WTC11 (cell line): ENCODE measurements around the gene R3HDM4.

Experiments used
- ATF2 ChIP-seq: sonication (generic); formaldehyde crosslinking; IDR thresholded peaks from 2 replicates; pipeline ENCODE4 v1.8.1; 2022; ENCODE audit warnings: low read depth, missing genetic modification reagents, borderline replicate concordance
- CREB1 ChIP-seq: sonication (generic); formaldehyde crosslinking; IDR thresholded peaks from 2 replicates; pipeline ENCODE4 v1.8.0; 2023; ENCODE audit warnings: mild to moderate bottlenecking, missing genetic modification reagents
- CTCF ChIP-seq: fragments of 200-600 bp; IDR thresholded peaks from 2 replicates; pipeline ENCODE4 v1.8.0; 2022; ENCODE audit warnings: antibody characterized with exemption
- HMGXB4 ChIP-seq: sonication (generic); formaldehyde crosslinking; IDR thresholded peaks from 2 replicates; pipeline ENCODE4 v1.8.1; 2023; ENCODE audit warnings: mild to moderate bottlenecking, moderate library complexity, missing genetic modification reagents
- SP1 ChIP-seq: sonication (generic); formaldehyde crosslinking; conservative IDR thresholded peaks from 2 replicates; pipeline ENCODE4 v1.8.1; 2022; ENCODE audit warnings: missing genetic modification reagents
- TEAD4 ChIP-seq: sonication (generic); formaldehyde crosslinking; IDR thresholded peaks from 2 replicates; pipeline ENCODE4 v1.8.0; 2022; ENCODE audit warnings: mild to moderate bottlenecking, missing genetic modification reagents
- ZNF263 ChIP-seq: sonication (generic); formaldehyde crosslinking; IDR thresholded peaks from 2 replicates; pipeline ENCODE4 v1.8.1; 2022; ENCODE audit warnings: low read depth, mild to moderate bottlenecking, moderate library complexity, missing genetic modification reagents
- ZNF317 ChIP-seq: sonication (generic); formaldehyde crosslinking; IDR thresholded peaks from 2 replicates; pipeline ENCODE4 v1.8.1; 2023; ENCODE audit warnings: low read depth, mild to moderate bottlenecking, moderate library complexity, missing genetic modification reagents, borderline replicate concordance

GRCh38 chr19:947090-947706, 34.2 kb upstream of the R3HDM4 start:
- TF ChIP-seq CTCF, result no peak
- no peak for TF ChIP-seq HMGXB4 (CRISPR knock-in tag)
- no peak for TF ChIP-seq ZNF317
- no peak for TF ChIP-seq CREB1 (CRISPR knock-in tag)
- no peak for TF ChIP-seq SP1
- no peak for TF ChIP-seq TEAD4 (CRISPR knock-in tag)
- TF ChIP-seq ZNF263 (CRISPR knock-in tag), result no peak
- TF ChIP-seq ATF2, result no peak
